CD4-positive, alpha-beta T cell treated with Interleukin-12 subunit alpha and Interleukin-12 subunit beta, for 1 hour (primary cell): ENCODE results near the gene BRICD5.
A peak's percentile ranks its signal among the peaks of the same experiment; 100 is the strongest.

Experiments
- DNase-seq: peaks from one replicate; pipeline ENCODE4 v3.0.0-alpha.2; 2020

BRICD5 gene

GRCh38 chr16:2196162-2196980 is 14.3 kb downstream of the BRICD5 start, which contains the start of gene CASKIN1:
Gene CASKIN1 (minus strand): TSS chr16:2196605. CDS start chr16:2196432, 173 bp downstream.
- DNase-seq: peak; percentile 11

- DNase-seq: peak; percentile 5
Measured at GRCh38 chr16:2195322-2196161, 15.1 kb downstream of the BRICD5 start.

GRCh38 chr16:2194852-2195321 is 15.8 kb downstream of the BRICD5 start:
- peak; percentile 70 for DNase-seq

DNA sequence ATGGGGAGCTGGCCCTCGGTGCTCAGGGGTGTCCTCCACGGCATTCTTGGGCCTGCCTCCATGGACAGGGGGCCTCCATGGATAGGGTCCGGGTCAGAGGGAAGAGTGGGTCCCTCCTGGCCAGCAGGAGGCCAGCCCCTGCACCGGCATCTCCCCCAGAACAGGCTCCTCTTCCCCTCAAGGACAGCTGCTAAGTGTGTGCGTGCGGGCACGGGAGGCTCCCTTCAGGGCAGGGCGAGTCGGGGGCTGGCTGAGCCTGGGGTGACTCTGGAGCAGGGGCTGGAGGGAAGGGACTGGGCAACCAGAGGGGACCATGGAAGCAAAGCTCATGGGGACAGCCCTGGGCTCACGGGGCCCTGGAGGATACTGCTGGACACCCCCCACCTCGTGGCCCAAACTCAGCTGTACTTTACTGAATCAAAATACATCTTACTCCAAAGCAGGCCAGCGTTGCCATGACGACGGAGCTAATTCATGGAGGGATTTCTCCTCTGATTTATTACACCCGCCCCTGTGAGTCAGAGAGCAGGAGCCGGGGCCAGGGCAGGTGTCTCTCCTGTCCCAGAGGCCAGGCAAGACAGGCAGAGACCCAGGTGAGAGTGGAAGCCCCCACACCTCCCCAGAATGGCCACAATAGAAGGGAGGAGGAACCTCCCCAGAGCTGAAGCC is 16.4 kb downstream of the BRICD5 start:
- DNase-seq: no peak

DNA sequence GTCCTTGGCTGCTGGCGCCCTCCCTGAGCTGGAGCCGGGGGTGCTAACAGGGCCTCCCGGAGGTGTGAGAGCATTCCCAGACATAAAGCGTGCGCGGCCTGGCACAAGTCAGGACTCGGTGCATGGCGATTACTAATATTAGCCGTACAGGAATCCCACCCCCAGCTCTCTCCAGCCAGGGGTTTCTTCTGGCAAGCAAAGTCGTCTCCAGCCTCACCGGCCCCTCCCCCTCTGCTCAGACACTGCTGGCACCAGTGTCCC is 19.3 kb downstream of the BRICD5 start:
- DNase-seq: no peak

- DNase-seq: no peak
Measured at GRCh38 chr16:2190659-2191445, 19.8 kb downstream of the BRICD5 start.

- no peak for DNase-seq
Measured at GRCh38 chr16:2190002-2190658, 20.5 kb downstream of the BRICD5 start.

GRCh38 chr16:2189252-2189893 is 21.3 kb downstream of the BRICD5 start:
- no peak for DNase-seq

DNA sequence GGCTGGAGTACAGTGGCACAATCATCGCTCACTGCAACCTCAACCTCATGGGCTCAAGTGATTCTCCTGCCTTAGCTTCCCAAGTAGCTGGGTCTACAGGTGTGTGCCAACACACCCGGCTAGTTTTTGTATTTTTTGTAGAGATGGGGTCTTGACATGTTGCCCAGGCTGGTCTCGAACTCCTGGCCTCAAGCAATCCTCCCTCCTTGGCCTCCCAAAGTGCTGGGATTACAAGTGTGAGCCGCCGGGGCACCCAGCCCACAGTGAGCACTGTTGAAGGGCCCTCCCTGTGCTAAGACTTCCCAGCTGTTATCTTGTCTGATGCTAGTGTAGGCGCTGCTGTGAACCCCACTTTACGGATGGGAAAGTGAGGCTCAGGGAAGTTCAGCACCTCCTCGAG is 22.3 kb downstream of the BRICD5 start:
- DNase-seq: no peak

DNA sequence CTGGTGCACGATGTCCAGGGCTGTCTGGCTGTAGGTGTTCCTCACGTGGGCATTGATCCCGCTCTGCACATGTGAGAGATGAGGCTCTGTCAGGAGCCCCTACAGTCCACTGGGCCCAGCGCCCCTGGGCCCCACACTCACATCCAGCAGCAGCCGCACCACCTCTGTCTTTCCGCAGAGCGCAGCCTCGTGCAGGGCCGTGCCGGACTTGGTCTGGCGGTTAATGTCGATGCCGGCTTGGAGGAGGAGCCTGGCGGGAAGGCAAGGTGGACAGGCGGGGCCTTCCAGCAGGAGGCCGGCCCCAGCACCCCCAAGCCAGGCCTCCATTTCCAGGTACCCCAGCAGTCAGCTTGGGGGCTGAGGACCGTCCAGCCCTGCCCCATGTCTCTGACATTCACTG is 23.5 kb downstream of the BRICD5 start:
- no peak for DNase-seq

- DNase-seq: no peak
Measured at GRCh38 chr16:2186505-2186904, 24.2 kb downstream of the BRICD5 start.

DNA sequence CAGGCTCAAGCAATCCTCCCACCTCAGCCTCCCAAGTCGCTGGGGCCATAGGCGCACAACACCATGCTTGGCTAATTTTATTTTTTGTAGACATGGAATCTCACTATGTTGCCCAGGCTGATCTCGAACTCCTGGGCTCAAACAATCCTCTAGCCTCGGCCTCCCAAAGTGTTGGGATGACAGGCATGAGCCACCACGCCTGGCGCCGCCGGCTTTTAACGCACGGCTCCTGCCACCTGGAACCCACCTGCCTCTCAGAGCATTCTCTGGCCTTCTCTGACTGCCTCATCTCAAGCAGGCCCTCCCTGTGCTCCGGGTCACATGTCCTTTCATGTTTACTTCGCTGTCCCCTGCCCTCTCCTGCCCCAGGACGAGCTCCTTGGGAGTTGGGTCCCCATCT is 24.6 kb downstream of the BRICD5 start:
- DNase-seq: no peak

- DNase-seq: no peak
Measured at GRCh38 chr16:2184962-2185361, 25.7 kb downstream of the BRICD5 start.

DNA sequence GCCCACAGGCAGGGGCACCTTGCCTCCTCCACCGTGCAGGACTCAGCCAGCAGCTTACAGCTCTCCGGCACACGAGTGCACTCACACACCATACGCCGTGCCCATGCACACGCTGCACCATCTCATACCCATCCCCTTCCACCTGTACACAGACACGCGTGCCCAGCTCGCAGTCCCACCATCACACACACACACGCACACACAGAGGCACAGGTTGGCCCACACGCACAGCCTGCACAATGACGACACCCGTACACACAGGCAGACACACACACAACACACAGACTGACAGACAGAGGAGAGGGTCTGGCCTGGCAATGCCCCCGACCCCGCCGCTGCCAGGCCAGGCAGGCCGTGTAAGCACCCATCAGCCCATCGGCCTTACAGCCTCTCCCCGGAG is 26.3 kb downstream of the BRICD5 start:
- no peak for DNase-seq

DNA sequence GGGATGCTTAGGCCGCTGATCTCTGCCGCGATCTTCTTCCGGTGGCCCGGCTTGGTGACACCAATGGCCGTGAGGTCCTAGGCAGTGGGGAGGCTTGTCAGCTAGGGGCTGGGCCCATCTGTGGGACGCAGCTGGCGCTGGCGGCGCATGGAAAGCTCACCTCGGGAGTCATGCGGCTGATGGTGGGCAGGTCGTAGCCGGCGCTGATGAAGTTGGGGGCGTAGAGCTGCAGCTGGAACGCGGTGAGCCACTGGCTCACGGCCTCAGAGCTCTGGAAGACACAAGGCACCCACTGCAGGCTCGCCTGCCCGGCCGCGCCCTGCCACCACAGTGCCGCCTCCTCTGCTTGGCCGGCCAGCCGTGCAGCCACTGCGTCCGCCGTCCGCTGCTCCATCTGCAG is 27.0 kb downstream of the BRICD5 start:
- DNase-seq: no peak

GRCh38 chr16:2181952-2182351 is 28.7 kb downstream of the BRICD5 start:
- no peak for DNase-seq

DNA sequence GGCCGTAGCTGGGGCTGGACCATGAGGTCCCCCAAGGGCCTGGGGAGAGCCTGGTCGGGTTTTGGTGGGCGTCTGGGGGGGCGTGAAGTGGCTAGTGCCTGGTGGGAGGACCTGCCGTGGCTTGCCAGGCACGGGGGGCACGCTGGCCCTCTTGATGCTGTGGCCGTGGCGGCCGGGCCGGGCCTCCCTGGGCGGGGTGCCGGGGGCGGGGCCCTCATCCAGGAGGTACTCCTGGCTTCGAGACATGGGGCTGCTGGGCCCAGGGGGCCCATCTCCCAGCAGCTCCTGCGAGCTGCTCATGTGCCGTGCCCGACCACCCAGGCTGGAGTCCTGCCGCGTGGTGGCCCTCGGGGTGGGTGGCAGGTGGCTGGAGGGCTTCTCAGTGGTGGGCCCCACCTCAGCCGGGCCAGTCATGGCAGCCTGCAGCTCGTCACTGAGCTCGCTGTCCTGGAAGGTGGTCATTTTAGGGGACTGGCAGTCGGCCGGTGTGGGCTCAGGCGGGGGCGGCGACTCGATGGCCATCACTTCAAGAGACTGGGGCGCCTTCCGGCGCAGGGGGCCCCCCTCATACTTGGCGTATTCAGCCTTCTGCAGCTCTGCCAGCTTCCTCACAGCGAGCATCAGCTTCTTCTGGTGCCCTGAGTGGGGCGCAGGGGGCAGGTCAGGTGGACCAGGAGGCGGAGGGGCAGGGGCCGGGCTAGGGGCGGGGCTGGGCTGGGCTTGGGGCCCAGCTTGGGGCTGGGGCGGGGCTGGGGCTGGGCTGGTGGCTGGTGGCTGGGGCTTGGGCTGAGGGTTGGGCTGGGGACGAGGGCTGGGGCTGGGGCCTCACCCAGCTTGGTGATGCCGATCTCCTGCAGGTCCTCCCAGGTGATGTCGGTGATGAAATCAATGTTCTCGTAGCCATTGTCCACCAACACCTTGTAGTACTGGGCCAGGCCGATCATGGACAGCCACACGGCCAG is 29.4 kb downstream of the BRICD5 start:
- no peak for DNase-seq

- DNase-seq: no peak
Measured at GRCh38 chr16:2180461-2180860, 30.2 kb downstream of the BRICD5 start.

DNA sequence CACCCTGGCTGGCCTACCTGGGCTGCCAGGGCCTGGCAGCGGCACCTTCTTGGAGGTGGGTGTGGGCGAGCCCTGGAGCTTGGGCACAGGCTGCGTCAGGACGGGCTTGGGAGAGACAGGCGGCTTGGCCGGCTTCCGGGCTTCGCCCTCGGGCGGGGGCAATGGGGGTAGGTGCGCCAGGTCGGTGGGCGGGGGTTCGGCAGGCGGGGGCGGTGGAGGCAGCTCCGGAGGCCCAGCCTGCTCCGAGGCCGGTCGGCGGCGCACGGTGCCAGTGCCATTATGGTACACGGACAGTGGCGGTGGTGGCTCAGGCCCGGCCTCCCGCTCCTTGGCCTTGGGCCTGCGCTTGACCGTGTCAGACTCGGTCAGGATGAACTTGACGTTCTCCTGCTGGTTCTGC is 31.1 kb downstream of the BRICD5 start:
- no peak for DNase-seq

DNA sequence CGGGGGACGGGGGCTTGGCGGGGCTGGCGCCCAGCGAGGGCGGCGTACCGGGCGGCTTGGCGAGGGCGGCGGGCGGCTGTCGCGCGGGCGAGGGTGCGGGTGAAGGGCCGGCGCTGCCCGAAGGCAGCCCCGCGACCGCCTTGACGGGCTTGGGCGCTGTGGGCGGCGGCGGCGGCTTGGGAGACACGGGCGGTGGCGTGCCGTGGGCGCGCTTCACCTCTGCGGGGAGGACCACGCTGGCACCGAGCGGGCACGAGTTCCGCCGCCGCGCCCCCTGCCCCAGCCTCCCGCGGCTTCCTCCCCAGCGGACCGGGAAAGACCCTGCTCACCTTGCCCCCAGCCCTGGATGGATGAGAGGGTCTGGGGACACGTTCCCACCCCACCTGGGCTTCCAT is 31.6 kb downstream of the BRICD5 start:
- no peak for DNase-seq
